Upper lobe of right lung (tissue), 1 donor: ENCODE results near the gene CMTM6. TPM values are rescaled to one million over a fixed set of nuclear protein-coding genes. Genes with fewer than 3 reads are reported as not detected.
"Not testable (repeated sequence)": the region's sequence is repeated elsewhere in the genome, so short reads cannot be mapped to it uniquely, and the experiment has no call there.

Source experiments
- ATAC-seq: fragments of 200-7000 bp; cut with Tn5 transposase; one replicate; pipeline ENCODE4 v1.9.1; 2020; ENCODE audit warnings: mild to moderate bottlenecking, moderate library complexity
- DNase-seq: peaks from one replicate; pipeline ENCODE4 v3.0.0-alpha.2; 2020
- H3K27ac ChIP-seq: fragments of 200-600 bp; one replicate; pipeline ENCODE4 v1.8.0; 2022
- H3K27me3 ChIP-seq: fragments of 200-600 bp; one replicate; pipeline ENCODE4 v1.8.0; 2022; ENCODE audit warnings: mild to moderate bottlenecking
- H3K36me3 ChIP-seq: fragments of 200-600 bp; one replicate; pipeline ENCODE4 v1.8.0; 2022
- H3K4me1 ChIP-seq: fragments of 200-600 bp; one replicate; pipeline ENCODE4 v1.8.0; 2022
- H3K4me3 ChIP-seq: fragments of 200-600 bp; one replicate; pipeline ENCODE4 v1.8.0; 2022; ENCODE audit warnings: mild to moderate bottlenecking
- H3K9me3 ChIP-seq: fragments of 200-600 bp; one replicate; pipeline ENCODE4 v1.8.0; 2022
- intact Hi-C: fragments of 100-400 bp; cut with DNase I; formaldehyde crosslinking; loops from one replicate; pipeline ENCODE4 v1.11.0; 2022
- total RNA-seq: library from RNA; stranded (reverse); fragmentation: NEBNext Ultra II Directional; extraction: Animal tissue kit (Norgen Biotek cat#: 25700); gene quantifications from one replicate; pipeline ENCODE4 v1.2.1, GENCODE V29; 2021
- TF ChIP-seq, protein P1 (sequence below): fragments of 200-600 bp; IDR thresholded peaks from one replicate; pipeline ENCODE4 v1.8.0; 2022; ENCODE audit warnings: antibody characterized with exemption
- donor health status: DM: no; HTN: yes; CAD: no; lungs with severe emphysema.

CMTM6 gene
- total RNA-seq, 1 donor from 2014 or later = 58.9 TPM

- TF ChIP-seq, protein P1, sequence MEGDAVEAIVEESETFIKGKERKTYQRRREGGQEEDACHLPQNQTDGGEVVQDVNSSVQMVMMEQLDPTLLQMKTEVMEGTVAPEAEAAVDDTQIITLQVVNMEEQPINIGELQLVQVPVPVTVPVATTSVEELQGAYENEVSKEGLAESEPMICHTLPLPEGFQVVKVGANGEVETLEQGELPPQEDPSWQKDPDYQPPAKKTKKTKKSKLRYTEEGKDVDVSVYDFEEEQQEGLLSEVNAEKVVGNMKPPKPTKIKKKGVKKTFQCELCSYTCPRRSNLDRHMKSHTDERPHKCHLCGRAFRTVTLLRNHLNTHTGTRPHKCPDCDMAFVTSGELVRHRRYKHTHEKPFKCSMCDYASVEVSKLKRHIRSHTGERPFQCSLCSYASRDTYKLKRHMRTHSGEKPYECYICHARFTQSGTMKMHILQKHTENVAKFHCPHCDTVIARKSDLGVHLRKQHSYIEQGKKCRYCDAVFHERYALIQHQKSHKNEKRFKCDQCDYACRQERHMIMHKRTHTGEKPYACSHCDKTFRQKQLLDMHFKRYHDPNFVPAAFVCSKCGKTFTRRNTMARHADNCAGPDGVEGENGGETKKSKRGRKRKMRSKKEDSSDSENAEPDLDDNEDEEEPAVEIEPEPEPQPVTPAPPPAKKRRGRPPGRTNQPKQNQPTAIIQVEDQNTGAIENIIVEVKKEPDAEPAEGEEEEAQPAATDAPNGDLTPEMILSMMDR = no peak
- DNase-seq (no peak), ATAC-seq (peak; percentile 5)
- Histone ChIP-seq H3K4me1 (peaks cover 20% of the 10 kb centered on the region), H3K27ac (no peak overlapping the region), H3K27me3 (no peaks in the 10 kb centered on the region), H3K4me3 (no peak overlapping the region), H3K36me3 (peaks cover 23% of the 10 kb centered on the region), H3K9me3 (no peaks in the 10 kb centered on the region)
- intact Hi-C loops = no loop called here
Measured at GRCh38 chr3:32471246-32471645, 31.4 kb downstream of the CMTM6 start.

GRCh38 chr3:32470362-32470761 is 32.3 kb downstream of the CMTM6 start:
- Histone ChIP-seq H3K4me3 (no peak overlapping the region), H3K9me3 (no peaks in the 10 kb centered on the region), H3K36me3 (peaks cover 18% of the 10 kb centered on the region), H3K27ac (no peak overlapping the region), H3K4me1 (peaks cover 20% of the 10 kb centered on the region), H3K27me3 (no peaks in the 10 kb centered on the region)
- intact Hi-C loops = no loop called here
- TF ChIP-seq, protein P1 = no peak
- no peak for ATAC-seq
- no peak for DNase-seq

GRCh38 chr3:32469151-32469874 is 33.3 kb downstream of the CMTM6 start:
- ATAC-seq (no peak), DNase-seq (no peak)
- Histone ChIP-seq H3K4me3 (no peak overlapping the region), H3K27ac (no peak overlapping the region), H3K27me3 (no peaks in the 10 kb centered on the region), H3K4me1 (peaks cover 20% of the 10 kb centered on the region), H3K36me3 (peaks cover 18% of the 10 kb centered on the region), H3K9me3 (no peaks in the 10 kb centered on the region)
- intact Hi-C loops = no loop called here
- TF ChIP-seq, protein P1 = no peak

GRCh38 chr3:32467333-32468070 is 35.1 kb downstream of the CMTM6 start:
- peak; percentile 89 for DNase-seq
- H3K27me3 ChIP-seq = no peaks in the 10 kb centered on the region
- peak overlapping the region; percentile 43 for H3K4me3 ChIP-seq
- H3K4me1 ChIP-seq = peaks cover 27% of the 10 kb centered on the region
- peaks cover 10% of the 10 kb centered on the region for H3K36me3 ChIP-seq
- TF ChIP-seq, protein P1 = peak; percentile 99
- ATAC-seq = peak; percentile 97
- H3K27ac ChIP-seq = peak overlapping the region; percentile 20
- intact Hi-C loops = no loop called here
- H3K9me3 ChIP-seq = no peaks in the 10 kb centered on the region

DNA sequence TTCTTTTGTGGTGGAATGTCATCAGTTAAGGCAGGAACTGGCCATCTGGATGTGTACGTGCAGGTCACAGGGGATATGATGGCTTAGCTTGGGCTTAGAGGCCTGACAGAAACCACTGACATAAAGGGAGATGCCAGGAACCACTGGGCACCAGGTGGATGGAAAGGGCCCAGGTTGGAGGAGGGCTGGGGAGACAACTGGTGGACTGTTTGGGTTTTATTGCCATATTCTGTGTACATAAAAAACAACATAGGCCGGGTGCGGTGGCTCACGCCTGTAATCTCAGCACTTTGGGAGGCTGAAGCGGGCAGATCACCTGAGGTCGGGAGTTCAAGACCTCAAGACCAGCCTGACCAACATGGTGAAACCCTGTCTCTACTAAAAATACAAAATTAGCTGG is 35.8 kb downstream of the CMTM6 start:
- H3K27me3 ChIP-seq, H3K4me3 ChIP-seq, ATAC-seq, intact Hi-C loops, H3K36me3 ChIP-seq, DNase-seq, H3K27ac ChIP-seq, H3K9me3 ChIP-seq: not testable (repeated sequence)
- peaks cover 32% of the 10 kb centered on the region for H3K4me1 ChIP-seq

DNA sequence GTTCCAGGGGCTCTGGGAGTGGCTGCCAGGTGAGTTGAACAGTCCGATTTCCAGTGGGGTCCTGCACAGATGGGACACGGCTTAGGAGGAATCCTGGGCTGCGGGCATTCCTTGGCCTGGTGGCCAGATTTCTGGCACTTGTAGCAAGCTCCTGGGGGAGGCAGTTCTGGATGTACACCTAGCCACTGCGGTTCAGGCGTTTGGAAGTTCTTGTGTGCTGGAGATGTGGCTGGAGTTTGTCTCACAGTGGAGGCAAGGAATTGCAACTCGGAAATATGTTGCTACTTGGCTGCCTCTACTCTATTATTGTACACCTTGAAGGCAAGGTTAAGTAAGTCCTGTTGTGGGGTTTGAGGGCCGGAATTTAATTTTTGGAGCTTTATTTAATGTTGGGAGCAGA is 37.9 kb downstream of the CMTM6 start:
- peaks cover 30% of the 10 kb centered on the region for H3K4me1 ChIP-seq
- H3K9me3 ChIP-seq, H3K36me3 ChIP-seq, ATAC-seq, intact Hi-C loops, DNase-seq, H3K27me3 ChIP-seq: not testable (repeated sequence)
- peak overlapping the region; percentile 16 for H3K4me3 ChIP-seq
- peak overlapping the region; percentile 42 for H3K27ac ChIP-seq

- H3K9me3 ChIP-seq, H3K4me3 ChIP-seq, ATAC-seq, intact Hi-C loops, H3K36me3 ChIP-seq, H3K27me3 ChIP-seq, DNase-seq: not testable (repeated sequence)
- H3K4me1 ChIP-seq = peaks cover 39% of the 10 kb centered on the region
- H3K27ac ChIP-seq = peak overlapping the region; percentile 81
Measured at GRCh38 chr3:32463415-32463814, 39.2 kb downstream of the CMTM6 start.

DNA sequence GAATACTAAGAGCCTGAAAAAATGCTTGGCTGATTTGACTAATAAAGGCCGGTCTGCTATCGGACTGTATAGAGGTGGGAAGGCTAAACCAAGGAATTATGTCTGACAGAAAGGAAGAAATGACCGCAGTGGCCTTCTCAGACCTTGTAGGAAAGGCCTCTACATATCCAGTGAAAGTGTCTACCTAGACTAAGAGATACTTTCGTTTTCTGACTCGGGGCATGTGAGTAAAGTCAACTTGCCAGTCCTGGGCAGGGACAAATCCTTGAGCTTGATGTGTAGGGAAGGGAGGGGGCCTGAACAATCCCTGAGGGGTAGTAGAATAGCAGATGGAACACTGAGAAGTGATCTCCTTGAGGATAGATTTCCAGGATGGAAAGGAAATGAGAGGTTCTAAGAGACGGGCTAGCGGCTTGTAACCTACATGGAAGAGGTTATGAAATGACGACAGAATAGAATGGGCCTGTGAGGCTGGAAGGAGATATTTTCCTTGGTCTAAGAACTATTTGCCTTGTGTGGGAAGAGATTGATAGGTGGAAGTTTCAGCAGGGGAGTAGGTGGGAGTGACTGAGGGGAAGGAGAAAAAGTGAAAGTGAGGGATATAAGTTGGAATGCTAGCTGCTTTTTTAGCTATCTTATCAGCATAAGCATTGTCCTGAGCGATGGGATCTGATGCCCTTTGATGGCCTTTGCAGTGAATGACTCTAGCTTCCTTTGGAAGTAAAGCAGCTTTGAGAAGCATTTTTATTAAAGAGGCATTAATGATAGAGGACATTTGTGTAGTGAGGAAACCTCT is 40.3 kb downstream of the CMTM6 start:
- ATAC-seq, DNase-seq, H3K27me3 ChIP-seq, H3K9me3 ChIP-seq, intact Hi-C loops, H3K36me3 ChIP-seq: not testable (repeated sequence)
- Histone ChIP-seq H3K4me1 (peaks cover 37% of the 10 kb centered on the region), H3K4me3 (peak overlapping the region; percentile 5), H3K27ac (peak overlapping the region; percentile 81)

DNA sequence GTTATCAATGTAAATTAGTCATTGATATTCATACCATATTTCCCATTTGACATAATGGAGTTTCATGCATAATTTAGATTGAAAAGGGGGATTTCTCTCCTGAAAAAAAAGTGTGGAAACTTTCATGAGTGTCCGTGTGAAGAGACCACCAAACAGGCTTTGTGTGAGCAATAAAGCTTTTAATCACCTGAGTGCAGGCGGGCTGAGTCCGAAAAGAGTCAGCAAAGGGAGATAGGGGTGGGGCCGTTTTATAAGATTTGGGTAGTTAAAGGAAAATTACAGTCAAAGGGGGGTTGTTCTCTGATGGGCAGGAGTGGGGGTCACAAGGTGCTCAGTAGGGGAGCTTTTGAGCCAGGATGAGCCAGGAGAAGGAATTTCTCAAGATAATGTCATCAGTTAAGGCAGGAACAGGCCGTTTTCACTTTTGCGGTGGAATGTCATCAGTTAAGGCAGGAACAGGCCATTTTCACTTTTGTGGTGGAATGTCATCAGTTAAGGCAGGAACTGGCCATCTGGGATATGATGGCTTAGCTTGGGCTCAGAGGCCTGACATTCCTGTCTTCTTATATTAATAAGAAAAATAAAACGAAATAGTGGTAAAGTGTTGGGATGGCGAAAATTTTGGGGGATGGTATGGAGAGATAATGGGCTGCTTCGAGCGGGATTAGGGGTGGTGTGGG is 41.7 kb downstream of the CMTM6 start:
- intact Hi-C loops, ATAC-seq: not testable (repeated sequence)
- peak overlapping the region; percentile 81 for H3K27ac ChIP-seq

More for the DNA sequence above, 41.7 kb downstream of the CMTM6 start:
- peaks cover 35% of the 10 kb centered on the region for H3K4me1 ChIP-seq
- not testable (repeated sequence) for H3K36me3 ChIP-seq, H3K4me3 ChIP-seq, H3K9me3 ChIP-seq, DNase-seq, H3K27me3 ChIP-seq
